Measurements from ENCODE around the gene CHN2.

- TF ChIP-seq POLR2A (IDR thresholded peaks at IDR 0.05; ENCODE audit: low read length): no peak
- no peak for TF ChIP-seq SMC3 (IDR thresholded peaks at IDR 0.05)
- TF ChIP-seq, protein P1, sequence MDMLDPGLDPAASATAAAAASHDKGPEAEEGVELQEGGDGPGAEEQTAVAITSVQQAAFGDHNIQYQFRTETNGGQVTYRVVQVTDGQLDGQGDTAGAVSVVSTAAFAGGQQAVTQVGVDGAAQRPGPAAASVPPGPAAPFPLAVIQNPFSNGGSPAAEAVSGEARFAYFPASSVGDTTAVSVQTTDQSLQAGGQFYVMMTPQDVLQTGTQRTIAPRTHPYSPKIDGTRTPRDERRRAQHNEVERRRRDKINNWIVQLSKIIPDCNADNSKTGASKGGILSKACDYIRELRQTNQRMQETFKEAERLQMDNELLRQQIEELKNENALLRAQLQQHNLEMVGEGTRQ (IDR thresholded peaks at IDR 0.05): no peak
- no peak for TF ChIP-seq EP300 (IDR thresholded peaks at IDR 0.05)
- TF ChIP-seq, protein P2, sequence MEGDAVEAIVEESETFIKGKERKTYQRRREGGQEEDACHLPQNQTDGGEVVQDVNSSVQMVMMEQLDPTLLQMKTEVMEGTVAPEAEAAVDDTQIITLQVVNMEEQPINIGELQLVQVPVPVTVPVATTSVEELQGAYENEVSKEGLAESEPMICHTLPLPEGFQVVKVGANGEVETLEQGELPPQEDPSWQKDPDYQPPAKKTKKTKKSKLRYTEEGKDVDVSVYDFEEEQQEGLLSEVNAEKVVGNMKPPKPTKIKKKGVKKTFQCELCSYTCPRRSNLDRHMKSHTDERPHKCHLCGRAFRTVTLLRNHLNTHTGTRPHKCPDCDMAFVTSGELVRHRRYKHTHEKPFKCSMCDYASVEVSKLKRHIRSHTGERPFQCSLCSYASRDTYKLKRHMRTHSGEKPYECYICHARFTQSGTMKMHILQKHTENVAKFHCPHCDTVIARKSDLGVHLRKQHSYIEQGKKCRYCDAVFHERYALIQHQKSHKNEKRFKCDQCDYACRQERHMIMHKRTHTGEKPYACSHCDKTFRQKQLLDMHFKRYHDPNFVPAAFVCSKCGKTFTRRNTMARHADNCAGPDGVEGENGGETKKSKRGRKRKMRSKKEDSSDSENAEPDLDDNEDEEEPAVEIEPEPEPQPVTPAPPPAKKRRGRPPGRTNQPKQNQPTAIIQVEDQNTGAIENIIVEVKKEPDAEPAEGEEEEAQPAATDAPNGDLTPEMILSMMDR (IDR thresholded peaks at IDR 0.05): no peak
- no peak for TF ChIP-seq MAX (IDR thresholded peaks at IDR 0.05)
These were observed 32.0 kb upstream of the CHN2 start for GRCh38 chr7:29162577-29162976.

Measured in A549 (cell line).